GM12878 (cell line): ENCODE measurements around the gene NHSL1. TPM values are rescaled to one million over a fixed set of nuclear protein-coding genes. Genes with fewer than 3 reads are reported as not detected.

ENCODE experiments used
- ATAC-seq: fragments of 200-7000 bp; cut with Tn5 transposase; 3 replicates; pipeline ENCODE4 v1.9.1; 2020; ENCODE audit warnings: mild to moderate bottlenecking, moderate library complexity
- BruUV-seq: library from RNA; stranded (reverse); fragments of 400-500 nt; replicated peaks from 2 replicates; lab custom pipeline; 2021; lab: Mats Ljungman, UMichigan
- CTCF ChIA-PET: fragments of 300-600 bp; sonication (Branson Sonifier 250); formaldehyde crosslinking; extraction: SDS; loops from one replicate; lab custom pipeline; 2021; ENCODE audit warnings: inconsistent platforms; lab: Yijun Ruan, JAX
- POLR2A ChIA-PET: fragments of 350-600 bp; formaldehyde crosslinking; extraction: SDS; loops from one replicate; lab custom pipeline; 2021; ENCODE audit warnings: inconsistent platforms; lab: Charles Lee
- RAD21 ChIA-PET: fragments of 300-600 bp; sonication (Branson Sonifier 250); formaldehyde crosslinking; loops from one replicate; lab custom pipeline; 2023; ENCODE audit warnings: antibody characterized with exemption; ENCODE audit not compliant: unreplicated experiment; lab: Charles Lee
- SMC1A ChIA-PET: fragments of 300-600 bp; sonication (Branson Sonifier 250); formaldehyde crosslinking; loops from one replicate; lab custom pipeline; 2023; ENCODE audit not compliant: unreplicated experiment, uncharacterized antibody; lab: Charles Lee
- DNase-seq: peaks from one replicate; pipeline ENCODE4 v3.0.0-alpha.2; 2011; ENCODE audit warnings: low read depth, low spot score
- FAIRE-seq: peaks from 3 replicates; lab custom pipeline; 2011; peaks lifted over from hg19 to GRCh38; lab: Jason Lieb, UNC
- H2AFZ ChIP-seq: 2 replicates; pipeline ENCODE4 v1.6.0; 2011; ENCODE audit warnings: low read depth, low read length, control low read depth; ENCODE audit not compliant: control insufficient read depth
- H3K27ac ChIP-seq: 2 replicates; pipeline ENCODE4 v1.5.1; 2011; ENCODE audit warnings: control low read depth; ENCODE audit not compliant: control insufficient read depth, insufficient read depth
- H3K27me3 ChIP-seq, 2 experiments: replicated peaks in 1 of 2; 2 replicates each; pipeline versions ENCODE4 v1.6.0 to v1.6.1; 2011; ENCODE audit warnings: low read length in 1 of 2; ENCODE audit not compliant: control insufficient read depth in 2 of 2, insufficient read depth in 2 of 2
- H3K36me3 ChIP-seq, 2 experiments: 2 replicates each; pipeline ENCODE4 v1.5.1; 2011; ENCODE audit warnings: low read length in 1 of 2; ENCODE audit not compliant: control insufficient read depth in 2 of 2, insufficient read depth in 2 of 2
- H3K4me1 ChIP-seq: 2 replicates; pipeline ENCODE4 v1.6.1; 2011; ENCODE audit warnings: mild to moderate bottlenecking, low read length, moderate library complexity, mixed read lengths; ENCODE audit not compliant: control insufficient read depth, insufficient read depth
- H3K4me2 ChIP-seq: 2 replicates; pipeline ENCODE4 v1.6.0; 2011; ENCODE audit warnings: control low read depth; ENCODE audit not compliant: control insufficient read depth, insufficient read depth
- H3K4me3 ChIP-seq: fragments of 200-600 bp; sonication (generic); 2 replicates; pipeline ENCODE4 v1.5.1; 2016
- H3K79me2 ChIP-seq: 2 replicates; pipeline ENCODE4 v1.6.0; 2011; ENCODE audit warnings: low read length; ENCODE audit not compliant: control insufficient read depth, insufficient read depth
- H3K9ac ChIP-seq: 2 replicates; pipeline ENCODE4 v1.8.0; 2011; ENCODE audit warnings: low read length, control low read depth, mixed read lengths; ENCODE audit not compliant: control insufficient read depth, insufficient read depth
- H3K9me3 ChIP-seq: replicated peaks from 3 replicates; pipeline ENCODE4 v1.5.1; 2011; ENCODE audit warnings: mild to moderate bottlenecking, low read length; ENCODE audit not compliant: control insufficient read depth, insufficient read depth
- H4K20me1 ChIP-seq: 2 replicates; pipeline ENCODE4 v1.6.0; 2011; ENCODE audit not compliant: control insufficient read depth, insufficient read depth
- BCLAF1 ChIP-seq: fragments of 450-650 bp; IDR thresholded peaks from 2 replicates; pipeline ENCODE4 v1.6.1; 2017; ENCODE audit warnings: antibody characterized with exemption, mild to moderate bottlenecking, moderate library complexity
- CBX5 ChIP-seq: sonication (generic); IDR thresholded peaks from 2 replicates; pipeline ENCODE4 v1.6.1; 2016; ENCODE audit warnings: low read depth, moderate library complexity, mild to moderate bottlenecking, inconsistent platforms
- CEBPB ChIP-seq, 2 experiments: fragments of 150-350 bp in 1 of 2; IDR thresholded peaks; 2 replicates each; pipeline ENCODE4 v1.6.1; 2012 to 2014; ENCODE audit warnings: low read depth in 2 of 2, low read length in 2 of 2, borderline replicate concordance in 1 of 2, inconsistent platforms in 1 of 2
- HDAC2 ChIP-seq: fragments of 200-600 bp; sonication (generic); IDR thresholded peaks from 2 replicates; pipeline ENCODE4 v1.6.1; 2017
- IKZF1 ChIP-seq: fragments of 450-650 bp; conservative IDR thresholded peaks from 2 replicates; pipeline ENCODE4 v1.6.1; 2017; ENCODE audit warnings: antibody characterized with exemption, mild to moderate bottlenecking
- JUND ChIP-seq: IDR thresholded peaks from 2 replicates; pipeline ENCODE4 v1.6.1; 2012; ENCODE audit warnings: low read depth, mild to moderate bottlenecking, low read length, improper control_type of control experiment, moderate library complexity
- RELB ChIP-seq: fragments of 450-650 bp; IDR thresholded peaks from 2 replicates; pipeline ENCODE4 v1.6.1; 2017; ENCODE audit warnings: low read depth, mild to moderate bottlenecking, moderate library complexity
- STAT1 ChIP-seq: fragments of 450-650 bp; conservative IDR thresholded peaks from 2 replicates; pipeline ENCODE4 v1.6.1; 2014; ENCODE audit warnings: antibody characterized with exemption, mild to moderate bottlenecking
- TAF1 ChIP-seq: IDR thresholded peaks from 2 replicates; pipeline ENCODE4 v1.6.1; 2011; ENCODE audit warnings: mild to moderate bottlenecking, low read depth, low read length, borderline replicate concordance
- YBX1 ChIP-seq: fragments of 450-650 bp; IDR thresholded peaks from 2 replicates; pipeline ENCODE4 v1.6.1; 2016; ENCODE audit warnings: antibody characterized with exemption
- ZBTB40 ChIP-seq: fragments of 450-650 bp; IDR thresholded peaks from 2 replicates; pipeline ENCODE4 v1.6.1; 2016; ENCODE audit warnings: mild to moderate bottlenecking, moderate library complexity, borderline replicate concordance
- WGBS: methylation state at CpG from one replicate; pipeline ENCODE4 v1.1.6; 2016; ENCODE audit warnings: low lambda C conversion rate; ENCODE audit not compliant: insufficient replicate concordance, insufficient coverage; ENCODE audit errors: missing lambda C conversion rate; 5-methylcytosine and 5-hydroxymethylcytosine counted together
- in situ Hi-C: fragments of 300-500 bp; cut with MboI; formaldehyde crosslinking; loops from 9 replicates; pipeline ENCODE4 v1.14.3; 2018; ENCODE audit warnings: mixed read lengths
- intact Hi-C: fragments of 100-400 bp; cut with micrococcal nuclease; formaldehyde crosslinking; loops from one replicate; pipeline ENCODE4 v1.14.2; 2022; ENCODE audit not compliant: unreplicated experiment
- polyA plus RNA-seq, 11 experiments: library from polyadenylated mRNA; depleted of rRNA in 4 of 11; unstranded in 6 of 11; stranded (reverse) in 5 of 11; fragments of >200 nt; fragmentation: Nextera tagmentation in 4 of 11; fragmentation: Illumina TruSeq in 1 of 11; extraction: Ambion mirVana in 4 of 11; extraction: Trizol in 1 of 11; gene quantifications; 1 replicate in 1 of 11; 2 replicates in 10 of 11; pipeline versions ENCODE4 v1.2.1 to v1.2.3, GENCODE V29; 2011 to 2016; ENCODE audit warnings: inconsistent platforms in 2 of 11, missing spikeins in 2 of 11, low read depth in 1 of 11
- total RNA-seq, 4 experiments: library from RNA; depleted of rRNA in 3 of 4; stranded (reverse); fragments of >200 nt in 3 of 4; fragmentation: Illumina TruSeq in 1 of 4; extraction: Trizol in 1 of 4; gene quantifications; 2 replicates each; pipeline versions ENCODE4 v1.2.1 to v1.2.3, GENCODE V29; 2013 to 2021

The NHSL1 gene
- total and polyA plus RNA-seq, 10 of the 15 experiments (the other 5 are each of a cell fraction or from before 2014, with no cell fraction given), result 0.26 to 14.1 (median 0.90) TPM

GRCh38 chr6:138464085-138464484 lies 35.2 kb downstream of the NHSL1 start (continued):
- no peak for TF ChIP-seq RELB
- no peak for TF ChIP-seq CEBPB (IDR thresholded peaks at IDR 0.05; ENCODE audit: borderline replicate concordance in 1 of 2, low read depth in 2 of 2, low read length in 2 of 2)
- no peak for TF ChIP-seq HDAC2
- no peak for TF ChIP-seq CBX5
- TF ChIP-seq TAF1, result no peak
- no peak for TF ChIP-seq BCLAF1
- TF ChIP-seq, all 136 proteins: peak for 0

- no peaks in the 10 kb centered on the region for H3K9me3 ChIP-seq
- H3K9ac ChIP-seq, result no peak overlapping the region
- no peaks in the 10 kb centered on the region for H3K27me3 ChIP-seq
- ATAC-seq (no peak), FAIRE-seq (no peak), DNase-seq (no peak)
- no peak overlapping the region for H2AFZ ChIP-seq
- WGBS, result 0% methylated on average over 1 of the region's 1 CpG
- peaks cover 0 to 4% of the 10 kb centered on the region in 2 experiments; a peak in 2 of 4 replicates for H3K36me3 ChIP-seq
- no peaks in the 10 kb centered on the region for H3K79me2 ChIP-seq
- no TSS peak for BruUV-seq
- ChIA-PET RAD21 (no interaction called here), POLR2A (interaction anchor here (0.6 kb wide), 1 partner anchor 51 kb away, joined by 3 read pairs; no protein-coding TSS in a partner anchor), SMC1A (no interaction called here), CTCF (interaction anchor here (1.1 kb wide), 1 partner anchor 20 kb away, joined by 3 read pairs; no protein-coding TSS in a partner anchor)
- H3K4me1 ChIP-seq, result no peaks in the 10 kb centered on the region
- in situ Hi-C loops, result no loop called here
- no peaks in the 10 kb centered on the region for H4K20me1 ChIP-seq
- intact Hi-C loops, result no loop called here
- H3K4me3 ChIP-seq, result no peak overlapping the region
- H3K27ac ChIP-seq, result no peak overlapping the region
- H3K4me2 ChIP-seq, result no peak overlapping the region
- TF ChIP-seq JUND, result no peak
- no peak for TF ChIP-seq YBX1
- TF ChIP-seq ZBTB40, result no peak
- no peak for TF ChIP-seq STAT1
- no peak for TF ChIP-seq IKZF1
- TF ChIP-seq, all 136 proteins: peak for 0
These were observed 37.6 kb downstream of the NHSL1 start for GRCh38 chr6:138461647-138462046.
